H1 (cell line): ENCODE results near the gene FITM1. TPM values are rescaled to one million over a fixed set of nuclear protein-coding genes. Genes with fewer than 3 reads are reported as not detected.
A peak's percentile ranks its signal among the peaks of the same experiment; 100 is the strongest.

Experiments
- CTCF ChIA-PET: fragments of 300-600 bp; sonication (Branson Sonifier 250); formaldehyde crosslinking; loops from one replicate; lab custom pipeline; 2021; ENCODE audit not compliant: partially characterized antibody; lab: Charles Lee
- POLR2A ChIA-PET: fragments of 300-600 bp; sonication (Branson Sonifier 250); formaldehyde crosslinking; loops from one replicate; lab custom pipeline; 2021; ENCODE audit warnings: inconsistent platforms; ENCODE audit not compliant: partially characterized antibody; lab: Charles Lee
- DNase-seq, 2 experiments: peaks; one replicate each; pipeline versions ENCODE4 v3.0.0 to v3.0.0-alpha.2; 2010 to 2022; ENCODE audit warnings: low spot score in 2 of 2, low read depth in 1 of 2, mixed read lengths in 1 of 2
- FAIRE-seq: peaks from 2 replicates; lab custom pipeline; 2011; peaks lifted over from hg19 to GRCh38; lab: Jason Lieb, UNC
- H2AFZ ChIP-seq: 2 replicates; pipeline ENCODE4 v1.8.1; 2012; ENCODE audit warnings: low read length, inconsistent platforms
- H2AK5ac ChIP-seq: 2 replicates; pipeline ENCODE4 v1.6.1; 2013; ENCODE audit warnings: low read depth, low read length
- H2BK120ac ChIP-seq: replicated peaks from 2 replicates; pipeline ENCODE3; 2013; ENCODE audit warnings: low read depth, low read length, inconsistent platforms
- H2BK12ac ChIP-seq: 2 replicates; pipeline ENCODE4 v1.6.1; 2013; ENCODE audit warnings: low read depth, low read length
- H2BK15ac ChIP-seq: 2 replicates; pipeline ENCODE4 v1.6.1; 2013; ENCODE audit warnings: low read length
- H2BK20ac ChIP-seq: 2 replicates; pipeline ENCODE4 v1.6.1; 2013; ENCODE audit warnings: low read length
- H2BK5ac ChIP-seq: 2 replicates; pipeline ENCODE4 v1.6.1; 2013; ENCODE audit warnings: low read depth, low read length
- H3K14ac ChIP-seq: 2 replicates; pipeline ENCODE4 v1.6.1; 2013; ENCODE audit warnings: inconsistent platforms; ENCODE audit not compliant: insufficient read length
- H3K18ac ChIP-seq: 2 replicates; pipeline ENCODE4 v1.6.1; 2013; ENCODE audit warnings: low read length; ENCODE audit errors: extremely low read depth
- H3K23ac ChIP-seq: 2 replicates; pipeline ENCODE4 v1.6.1; 2013; ENCODE audit warnings: inconsistent platforms; ENCODE audit not compliant: insufficient read length
- H3K23me2 ChIP-seq: 2 replicates; pipeline ENCODE4 v1.6.1; 2013; ENCODE audit warnings: low read depth, low read length
- H3K27ac ChIP-seq: 2 replicates; pipeline ENCODE4 v1.6.1; 2011; ENCODE audit warnings: low read depth, low read length, inconsistent platforms
- H3K27me3 ChIP-seq, 4 experiments: replicated peaks in 1 of 4; 1 replicate in 1 of 4; 2 replicates in 3 of 4; pipeline versions ENCODE4 v1.6.1 to v1.8.1; 2011 to 2013; ENCODE audit warnings: low read length in 3 of 4, mild to moderate bottlenecking in 3 of 4, inconsistent platforms in 2 of 4, mixed read lengths in 2 of 4, moderate library complexity in 1 of 4; ENCODE audit not compliant: control insufficient read depth in 3 of 4, insufficient read depth in 3 of 4; ENCODE audit errors: extremely low read depth in 1 of 4
- H3K36me3 ChIP-seq, 4 experiments: 2 replicates each; pipeline versions ENCODE4 v1.6.1 to v1.8.1; 2011 to 2013; ENCODE audit warnings: mild to moderate bottlenecking in 4 of 4, low read length in 3 of 4, moderate library complexity in 2 of 4, control low read depth in 1 of 4, inconsistent platforms in 1 of 4; ENCODE audit not compliant: insufficient read depth in 4 of 4, control insufficient read depth in 2 of 4
- H3K4ac ChIP-seq: replicated peaks from 2 replicates; pipeline ENCODE3; 2013; ENCODE audit warnings: low read length, low read depth, mixed read lengths, inconsistent platforms; ENCODE audit not compliant: insufficient read length
- H3K4me1 ChIP-seq, 4 experiments: replicated peaks in 1 of 4; 1 replicate in 1 of 4; 2 replicates in 3 of 4; pipeline versions ENCODE4 v1.6.1 to v1.8.1; 2011 to 2013; ENCODE audit warnings: low read length in 3 of 4, inconsistent platforms in 2 of 4, mixed read lengths in 1 of 4; ENCODE audit not compliant: insufficient read depth in 4 of 4, control insufficient read depth in 3 of 4
- H3K4me2 ChIP-seq, 2 experiments: 2 replicates each; pipeline versions ENCODE4 v1.6.1 to v1.8.1; 2011 to 2013; ENCODE audit warnings: low read depth in 2 of 2, low read length in 2 of 2, control low read depth in 1 of 2, inconsistent platforms in 1 of 2, mild to moderate bottlenecking in 1 of 2; ENCODE audit not compliant: insufficient read depth in 1 of 2
- H3K4me3 ChIP-seq, 4 experiments: fragments of 200-600, 300-600 bp in 1 of 4; sonication (generic), shearing (Covaris generic), sonication (Bioruptor Twin) in 1 of 4; 2 replicates each; pipeline versions ENCODE4 v1.5.1 to v1.8.1; 2011 to 2016; ENCODE audit warnings: low read length in 4 of 4, low read depth in 3 of 4, control low read depth in 2 of 4, inconsistent platforms in 2 of 4, mild to moderate bottlenecking in 2 of 4, mixed read lengths in 1 of 4, moderate library complexity in 1 of 4; ENCODE audit not compliant: insufficient read depth in 2 of 4; ENCODE audit errors: extremely low read depth in 1 of 4
- H3K56ac ChIP-seq: replicated peaks from 2 replicates; pipeline ENCODE3; 2013; ENCODE audit warnings: low read depth, mild to moderate bottlenecking, mixed read lengths, low read length, inconsistent platforms; ENCODE audit not compliant: insufficient read length
- H3K79me1 ChIP-seq: 2 replicates; pipeline ENCODE4 v1.6.1; 2013; ENCODE audit warnings: low read depth, low read length, control low read depth
- H3K79me2 ChIP-seq, 2 experiments: 2 replicates each; pipeline versions ENCODE4 v1.6.1 to v1.8.1; 2012 to 2013; ENCODE audit warnings: low read length in 2 of 2, mild to moderate bottlenecking in 2 of 2, inconsistent platforms in 1 of 2; ENCODE audit not compliant: insufficient read depth in 2 of 2, control insufficient read depth in 1 of 2
- H3K9ac ChIP-seq, 4 experiments: replicated peaks in 1 of 4; 1 replicate in 1 of 4; 2 replicates in 3 of 4; pipeline versions ENCODE4 v1.6.1 to v1.8.1; 2011 to 2013; ENCODE audit warnings: low read depth in 3 of 4, low read length in 3 of 4, control low read depth in 2 of 4, mild to moderate bottlenecking in 2 of 4, moderate library complexity in 2 of 4, inconsistent platforms in 1 of 4; ENCODE audit errors: extremely low read depth in 1 of 4
- H3K9me3 ChIP-seq, 2 experiments: 2 replicates each; pipeline versions ENCODE4 v1.6.1 to v1.8.1; 2012 to 2013; ENCODE audit warnings: mild to moderate bottlenecking in 2 of 2, moderate library complexity in 2 of 2, control low read depth in 1 of 2, inconsistent platforms in 1 of 2, low read depth in 1 of 2, low read length in 1 of 2, mixed read lengths in 1 of 2; ENCODE audit not compliant: insufficient read depth in 2 of 2
- H4K20me1 ChIP-seq, 2 experiments: replicated peaks in 1 of 2; 2 replicates each; pipeline versions ENCODE3 to v1.8.1; 2011 to 2013; ENCODE audit warnings: inconsistent platforms in 2 of 2, low read length in 2 of 2, mild to moderate bottlenecking in 1 of 2; ENCODE audit not compliant: insufficient read depth in 2 of 2, control insufficient read depth in 1 of 2
- H4K5ac ChIP-seq: 2 replicates; pipeline ENCODE4 v1.6.1; 2013; ENCODE audit warnings: low read length, low read depth, mixed read lengths, inconsistent platforms; ENCODE audit not compliant: insufficient read length
- H4K8ac ChIP-seq: 2 replicates; pipeline ENCODE4 v1.8.0; 2013; ENCODE audit warnings: mild to moderate bottlenecking, moderate library complexity, low read length, inconsistent platforms; ENCODE audit not compliant: insufficient read depth; ENCODE audit errors: extremely low read depth
- H4K91ac ChIP-seq: replicated peaks from 2 replicates; pipeline ENCODE3; 2013; ENCODE audit warnings: low read length, mixed read lengths, inconsistent platforms; ENCODE audit not compliant: insufficient read length
- BRCA1 ChIP-seq: IDR thresholded peaks from 2 replicates; pipeline ENCODE4 v1.6.1; 2012; ENCODE audit warnings: low read depth, low read length, improper control_type of control experiment
- CHD1 ChIP-seq: IDR thresholded peaks from 2 replicates; pipeline ENCODE4 v1.6.1; 2012; ENCODE audit warnings: low read depth, low read length, improper control_type of control experiment
- FOSL1 ChIP-seq: IDR thresholded peaks from 2 replicates; pipeline ENCODE4 v1.6.1; 2011; ENCODE audit warnings: mild to moderate bottlenecking, low read depth, low read length, moderate library complexity; ENCODE audit not compliant: insufficient read depth
- JUN ChIP-seq: IDR thresholded peaks from 2 replicates; pipeline ENCODE4 v1.6.1; 2011; ENCODE audit warnings: low read depth, mild to moderate bottlenecking, improper control_type of control experiment, low read length
- NANOG ChIP-seq: IDR thresholded peaks from 2 replicates; pipeline ENCODE4 v1.6.1; 2011; ENCODE audit warnings: low read length, low read depth, mild to moderate bottlenecking, inconsistent platforms; ENCODE audit not compliant: insufficient read depth, poor library complexity, severe bottlenecking
- RAD21 ChIP-seq, 2 experiments: IDR thresholded peaks in 1 of 2; conservative IDR thresholded peaks in 1 of 2; 2 replicates each; pipeline ENCODE4 v1.6.1; 2011; ENCODE audit warnings: low read depth in 2 of 2, low read length in 2 of 2, improper control_type of control experiment in 1 of 2, inconsistent platforms in 1 of 2, mild to moderate bottlenecking in 1 of 2, moderate library complexity in 1 of 2
- RBBP5 ChIP-seq: IDR thresholded peaks from 2 replicates; pipeline ENCODE4 v1.7.1; 2012; ENCODE audit warnings: low read depth, mild to moderate bottlenecking, inconsistent platforms, low read length, moderate library complexity, borderline replicate concordance
- RFX5 ChIP-seq: IDR thresholded peaks from 2 replicates; pipeline ENCODE4 v1.6.1; 2011; ENCODE audit warnings: low read depth, low read length, improper control_type of control experiment, borderline replicate concordance
- SAP30 ChIP-seq: fragments of 300-600 bp; sonication (generic); IDR thresholded peaks from 2 replicates; pipeline ENCODE4 v1.7.1; 2012; ENCODE audit warnings: low read length, moderate library complexity, mild to moderate bottlenecking, inconsistent platforms; ENCODE audit not compliant: insufficient read depth, insufficient replicate concordance
- SIN3A ChIP-seq, 2 experiments: IDR thresholded peaks in 1 of 2; conservative IDR thresholded peaks in 1 of 2; 2 replicates each; pipeline ENCODE4 v1.6.1; 2011 to 2012; ENCODE audit warnings: low read length in 2 of 2, improper control_type of control experiment in 1 of 2, low read depth in 1 of 2, mild to moderate bottlenecking in 1 of 2
- TAF7 ChIP-seq: optimal IDR thresholded peaks from 2 replicates; pipeline ENCODE3; 2011; ENCODE audit warnings: low read depth, mild to moderate bottlenecking, inconsistent platforms, low read length, moderate library complexity, borderline replicate concordance
- WGBS, 2 experiments: shearing (Covaris generic) in 1 of 2; methylation state at CpG; one replicate each; pipeline versions ENCODE4 v1.1.6 to v1.1.7; 2013 to 2015; ENCODE audit warnings: low lambda C conversion rate in 2 of 2, mixed read lengths in 2 of 2, inconsistent platforms in 1 of 2, low coverage in 1 of 2, missing lambda C conversion rate in 1 of 2; ENCODE audit not compliant: insufficient replicate concordance in 2 of 2, insufficient coverage in 1 of 2, insufficient read length in 1 of 2; ENCODE audit errors: extremely low coverage in 1 of 2, missing lambda C conversion rate in 1 of 2; 5-methylcytosine and 5-hydroxymethylcytosine counted together
- polyA plus RNA-seq, 7 experiments: library from polyadenylated mRNA; depleted of rRNA in 3 of 7; stranded (reverse) in 5 of 7; unstranded in 2 of 7; fragments of >200 nt in 5 of 7; fragments of 200-250 nt in 2 of 7; gene quantifications; 1 replicate in 5 of 7; 2 replicates in 1 of 7; 4 replicates in 1 of 7; pipeline versions ENCODE4 v1.2.1 to v1.2.3, GENCODE V29; 2011 to 2013; ENCODE audit warnings: missing spikeins in 2 of 7, mixed read lengths in 2 of 7
- total RNA-seq: library from RNA; stranded (reverse); fragmentation: NEBNext Ultra II Directional; extraction: Animal tissue kit (Norgen Biotek cat#: 25700); gene quantifications from 2 replicates; pipeline ENCODE4 v1.2.1, GENCODE V29; 2021

Gene FITM1
- total and polyA plus RNA-seq, 2 of the 8 experiments (the other 6 are each of a cell fraction or from before 2014, with no cell fraction given), result 0.53 to 0.76 TPM

DNA sequence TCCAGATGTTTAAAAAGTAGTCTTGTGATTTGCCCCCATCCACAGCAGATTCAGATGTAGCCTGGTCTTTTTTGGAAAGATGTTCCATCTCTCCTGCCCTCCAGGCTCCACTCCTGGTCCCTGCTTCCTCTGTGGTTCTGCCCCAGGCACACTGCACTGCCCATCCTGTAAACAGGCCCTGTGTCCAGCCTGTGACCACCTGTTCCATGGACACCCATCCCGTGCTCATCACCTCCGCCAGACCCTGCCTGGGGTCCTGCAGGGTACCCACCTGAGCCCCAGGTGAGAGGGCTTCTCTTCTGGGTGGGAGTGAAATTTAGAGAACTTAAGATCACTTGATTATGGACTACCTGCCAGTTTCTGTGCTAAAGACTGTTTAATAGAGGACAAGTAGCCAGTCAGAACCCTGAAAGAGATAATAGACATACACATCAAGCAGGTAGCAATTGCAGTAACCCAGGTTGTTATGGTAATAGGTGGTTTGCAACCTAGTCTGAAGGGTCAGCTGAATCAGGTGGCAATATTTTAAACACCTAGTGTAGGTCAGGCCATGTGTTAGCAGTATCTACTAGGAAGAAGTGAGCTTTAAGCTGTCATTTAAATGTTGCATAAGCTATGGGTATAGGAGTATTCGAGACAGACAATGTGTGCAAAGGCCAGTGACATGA is 19.0 kb downstream of the FITM1 start:
- FAIRE-seq, result no peak
- peaks cover 0 to 28% of the 10 kb centered on the region in 2 experiments; a peak in 3 of 4 replicates for H3K79me2 ChIP-seq
- CTCF ChIA-PET, result interaction anchor here (1.0 to 3.7 kb wide), 8 partner anchors 8 to 60 kb away, joined by 3 to 26 read pairs (median 5); partner anchors contain the start of genes EMC9, IRF9 and PSME1
- TF ChIP-seq RFX5 (no peak), SAP30 (no peak), RBBP5 (no peak), TAF7 (no peak), CHD1 (no peak), JUN (no peak), RAD21 (IDR thresholded peaks at IDR 0.05 in 1 of 2, conservative IDR thresholded peaks at IDR 0.05 in 1 of 2; ENCODE audit: low read depth in 2 of 2, low read length in 2 of 2) (no peak), FOSL1 (no peak), BRCA1 (no peak), SIN3A (conservative IDR thresholded peaks at IDR 0.05 in 1 of 2, IDR thresholded peaks at IDR 0.05 in 1 of 2; ENCODE audit: low read depth in 1 of 2, low read length in 2 of 2) (no peak), NANOG (no peak)

More for the DNA sequence above, 19.0 kb downstream of the FITM1 start:
- H4K5ac ChIP-seq, result no peak overlapping the region
- no peak overlapping the region for H3K4me2 ChIP-seq
- H2AK5ac ChIP-seq, result 0 out of 2 replicates have a peak overlapping the region, but pooled peaks have one; percentile 71
- no peak overlapping the region for H2AFZ ChIP-seq
- H3K23me2 ChIP-seq, result peaks cover 10% of the 10 kb centered on the region
- H3K79me1 ChIP-seq, result peaks cover 11% of the 10 kb centered on the region; the same call in 1 of the 2 replicates
- no peak overlapping the region for H2BK120ac ChIP-seq
- peaks cover 14 to 32% (median 29%) of the 10 kb centered on the region in 4 experiments for H3K36me3 ChIP-seq
- POLR2A ChIA-PET, result interaction anchor here (0.8 to 9.6 kb wide), 16 partner anchors 8 to 91 kb away, joined by 3 to 86 read pairs (median 6); partner anchors contain the start of genes EMC9, IRF9, PCK2 and PSME1
- H3K4me1 ChIP-seq, result peaks cover 0 to 10% (median 7%) of the 10 kb centered on the region in 4 experiments; a peak in 5 of 7 replicates
- H3K18ac ChIP-seq, result no peak overlapping the region
- H2BK15ac ChIP-seq, result no peak overlapping the region
- no peak overlapping the region for H3K9ac ChIP-seq
- H3K56ac ChIP-seq, result no peak overlapping the region
- no peak overlapping the region for H2BK20ac ChIP-seq
- H2BK12ac ChIP-seq, result no peak overlapping the region
- H3K27ac ChIP-seq, result no peak overlapping the region
- H3K27me3 ChIP-seq, result no peaks in the 10 kb centered on the region
- no peak overlapping the region for H3K4ac ChIP-seq
- no peak overlapping the region for H3K4me3 ChIP-seq
- DNase-seq, result no peak
- WGBS, 2 experiments, result 92% methylated on average over 3 of the region's 3 CpGs; no CpG with 5 or more reads in 1 of the 2 experiments
- peaks cover 0 to 19% of the 10 kb centered on the region in 2 experiments for H4K20me1 ChIP-seq
- H4K91ac ChIP-seq, result no peak overlapping the region
- no peak overlapping the region for H3K23ac ChIP-seq
- no peak overlapping the region for H2BK5ac ChIP-seq
- H4K8ac ChIP-seq, result no peak overlapping the region
- H3K9me3 ChIP-seq, result no peaks in the 10 kb centered on the region
- H3K14ac ChIP-seq, result no peak overlapping the region
